ENCODE data around the gene EID2. TPM values are rescaled to one million over a fixed set of nuclear protein-coding genes. Genes with fewer than 3 reads are reported as not detected.

Gene EID2
- total RNA-seq, 1 donor from 2014 or later: 6.8 TPM

- peak; percentile 60 for DNase-seq (ENCODE audit: low read depth)
- no peaks in the 10 kb centered on the region for H3K27me3 ChIP-seq (ENCODE audit: control insufficient read depth, insufficient read depth, low read length)
- H3K36me3 ChIP-seq (ENCODE audit: control insufficient read depth, insufficient read depth, low read length): no peaks in the 10 kb centered on the region
- H3K4me3 ChIP-seq (ENCODE audit: low read depth, low read length): no peak overlapping the region
- no peak for TF ChIP-seq CTCF (IDR thresholded peaks at IDR 0.05; ENCODE audit: insufficient read depth, low read length, severe bottlenecking)
- no peak for FAIRE-seq
These were observed 4.4 kb upstream of the EID2 start for GRCh38 chr19:39544226-39544903.

GRCh38 chr19:39543477-39543857 is 3.5 kb upstream of the EID2 start:
- Histone ChIP-seq H3K36me3 (ENCODE audit: control insufficient read depth, insufficient read depth, low read length) (no peaks in the 10 kb centered on the region), H3K27me3 (ENCODE audit: control insufficient read depth, insufficient read depth, low read length) (no peaks in the 10 kb centered on the region), H3K4me3 (ENCODE audit: low read depth, low read length) (no peak overlapping the region)
- TF ChIP-seq CTCF (IDR thresholded peaks at IDR 0.05; ENCODE audit: insufficient read depth, low read length, severe bottlenecking): no peak
- FAIRE-seq (no peak), DNase-seq (ENCODE audit: low read depth) (peak; percentile 97)

- Histone ChIP-seq H3K4me3 (ENCODE audit: low read depth, low read length) (no peak overlapping the region), H3K27me3 (ENCODE audit: control insufficient read depth, insufficient read depth, low read length) (no peaks in the 10 kb centered on the region), H3K36me3 (ENCODE audit: control insufficient read depth, insufficient read depth, low read length) (no peaks in the 10 kb centered on the region)
- FAIRE-seq (no peak), DNase-seq (ENCODE audit: low read depth) (no peak)
- no peak for TF ChIP-seq CTCF (IDR thresholded peaks at IDR 0.05; ENCODE audit: insufficient read depth, low read length, severe bottlenecking)
These were observed 2.2 kb upstream of the EID2 start for GRCh38 chr19:39542206-39542605.

GRCh38 chr19:39540333-39540673 is 342 bp upstream of the EID2 start:
- Histone ChIP-seq H3K27me3 (ENCODE audit: control insufficient read depth, insufficient read depth, low read length) (no peaks in the 10 kb centered on the region), H3K4me3 (ENCODE audit: low read depth, low read length) (peak overlapping the region; percentile 92), H3K36me3 (ENCODE audit: control insufficient read depth, insufficient read depth, low read length) (no peaks in the 10 kb centered on the region)
- TF ChIP-seq CTCF (IDR thresholded peaks at IDR 0.05; ENCODE audit: insufficient read depth, low read length, severe bottlenecking): no peak
- DNase-seq (ENCODE audit: low read depth) (no peak), FAIRE-seq (no peak)

- DNase-seq (ENCODE audit: low read depth) (peak; percentile 44), FAIRE-seq (no peak)
- no peaks in the 10 kb centered on the region for H3K36me3 ChIP-seq (ENCODE audit: control insufficient read depth, insufficient read depth, low read length)
- peak overlapping the region; percentile 92 for H3K4me3 ChIP-seq (ENCODE audit: low read depth, low read length)
- H3K27me3 ChIP-seq (ENCODE audit: control insufficient read depth, insufficient read depth, low read length): no peaks in the 10 kb centered on the region
- no peak for TF ChIP-seq CTCF (IDR thresholded peaks at IDR 0.05; ENCODE audit: insufficient read depth, low read length, severe bottlenecking)
These were observed 820 bp downstream of the EID2 start for GRCh38 chr19:39539165-39539517.

GRCh38 chr19:39533791-39534190 is 6.2 kb downstream of the EID2 start:
- no peaks in the 10 kb centered on the region for H3K27me3 ChIP-seq (ENCODE audit: control insufficient read depth, insufficient read depth, low read length)
- H3K4me3 ChIP-seq (ENCODE audit: low read depth, low read length): no peak overlapping the region
- DNase-seq (ENCODE audit: low read depth): no peak
- FAIRE-seq: no peak
- no peaks in the 10 kb centered on the region for H3K36me3 ChIP-seq (ENCODE audit: control insufficient read depth, insufficient read depth, low read length)
- TF ChIP-seq CTCF (IDR thresholded peaks at IDR 0.05; ENCODE audit: insufficient read depth, low read length, severe bottlenecking): no peak

Data from bronchial epithelial cell (primary cell).